COLO829 (cell line): ENCODE data around the gene PTPN12.

Source experiments
- DNase-seq: peaks from one replicate; pipeline ENCODE4 v3.0.0; 2012; ENCODE audit warnings: low spot score

Gene PTPN12

DNA sequence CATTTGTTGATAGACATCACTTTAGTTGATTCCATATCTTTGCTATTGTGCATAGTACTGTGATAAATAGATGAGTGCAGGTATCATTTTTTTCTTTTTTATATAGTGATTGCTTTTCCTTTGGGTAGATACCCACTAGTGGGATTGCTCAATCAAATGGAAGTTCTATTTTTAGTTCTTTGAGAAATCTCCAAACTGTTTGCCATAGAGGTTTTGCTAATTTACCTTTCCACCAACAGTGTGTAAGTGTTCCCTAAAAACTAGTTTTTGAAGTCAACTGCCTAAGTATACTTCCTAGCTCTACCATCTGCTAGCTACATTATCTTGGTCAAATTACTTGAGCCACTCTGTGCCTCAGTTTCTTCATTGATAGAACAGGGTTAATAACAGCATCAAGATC lies 127.6 kb downstream of the PTPN12 start:
- no peak for DNase-seq

GRCh38 chr7:77665161-77665560 lies 128.1 kb downstream of the PTPN12 start:
- no peak for DNase-seq

- no peak for DNase-seq
Measured at GRCh38 chr7:77667459-77668086, 130.5 kb downstream of the PTPN12 start.

DNA sequence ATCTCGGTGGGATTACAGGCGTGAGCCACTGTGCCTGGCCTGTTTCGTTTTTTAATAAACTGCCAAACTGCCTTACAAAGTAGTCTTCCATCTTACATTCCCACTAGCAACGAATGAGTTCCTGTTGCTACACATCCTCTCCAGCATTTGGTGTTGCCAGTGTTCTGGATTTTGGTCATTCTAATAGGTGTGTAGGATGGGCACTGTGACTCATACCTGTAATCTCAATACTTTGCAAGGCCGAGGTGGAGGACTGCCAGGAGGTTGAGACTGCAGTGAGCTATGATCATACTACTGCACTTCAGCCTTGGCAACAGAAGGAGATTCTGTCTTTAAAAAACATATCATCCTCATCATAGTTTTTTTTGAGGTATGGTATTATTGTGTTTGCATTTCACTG lies 137.8 kb downstream of the PTPN12 start:
- DNase-seq, result no peak

GRCh38 chr7:77679608-77680007 lies 142.5 kb downstream of the PTPN12 start:
- DNase-seq, result no peak

- no peak for DNase-seq
Measured at GRCh38 chr7:77680266-77680665, 143.2 kb downstream of the PTPN12 start.

DNA sequence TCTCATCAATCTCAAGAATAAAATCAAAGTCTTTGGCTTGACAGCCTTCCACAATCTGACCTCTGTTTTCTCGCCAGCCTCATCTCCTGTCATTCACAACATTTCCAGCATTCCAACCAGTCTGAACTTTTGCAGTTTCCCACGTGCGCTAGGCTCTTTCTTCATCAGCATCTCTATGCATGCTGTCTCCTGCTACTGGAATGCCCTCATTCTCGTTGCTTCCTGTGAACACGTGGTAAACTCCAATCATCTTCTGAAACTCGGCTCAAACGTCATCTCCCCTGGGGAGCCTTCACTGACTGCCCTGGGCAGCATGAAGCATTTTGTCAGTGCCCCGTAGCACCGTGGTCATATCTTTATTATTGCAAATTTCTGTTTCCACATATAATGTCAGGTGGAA lies 146.9 kb downstream of the PTPN12 start:
- peak; percentile 85 for DNase-seq

GRCh38 chr7:77685233-77685632 lies 148.1 kb downstream of the PTPN12 start:
- DNase-seq, result no peak

DNA sequence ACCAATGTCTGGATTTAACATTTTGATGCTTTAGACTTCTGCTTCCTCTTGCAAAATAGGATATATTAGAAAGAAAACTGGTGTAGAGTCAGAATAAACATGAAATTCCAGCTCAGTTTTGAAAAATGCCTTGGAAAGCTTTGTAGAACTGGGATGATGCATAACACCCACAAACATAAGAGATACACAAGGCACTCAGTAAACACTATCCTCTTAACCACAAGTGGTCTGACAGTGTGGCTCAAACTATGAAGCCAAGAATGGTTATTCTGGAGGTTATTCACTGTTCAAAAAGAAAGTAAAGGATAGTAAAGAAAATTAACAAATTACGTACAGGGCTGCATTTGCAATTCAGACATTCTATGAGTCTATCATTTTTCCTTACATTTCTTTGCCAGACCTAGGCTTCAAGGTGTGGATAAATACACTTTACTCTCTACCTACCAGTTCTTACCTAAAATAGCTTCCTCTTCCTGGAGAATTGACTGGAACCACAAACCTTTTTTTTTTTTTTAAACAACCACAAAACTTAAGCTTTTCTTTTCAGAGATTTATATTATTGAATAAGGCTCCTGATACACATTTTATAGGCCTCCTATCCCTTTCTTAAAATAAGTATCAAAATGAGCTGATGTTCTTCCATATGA lies 150.1 kb downstream of the PTPN12 start:
- no peak for DNase-seq

- DNase-seq, result no peak
Measured at GRCh38 chr7:77687747-77688144, 150.7 kb downstream of the PTPN12 start.
